Activated CD4-positive, alpha-beta T cell treated with anti-CD3 and anti-CD28 coated beads, Interleukin-2, amount 10 ng/mL, durations not matched to agents 7 days and 5 days (primary cell): ENCODE data around the gene NTN1. TPM values are rescaled to one million over a fixed set of nuclear protein-coding genes. Genes with fewer than 3 reads are reported as not detected.

Experiments
- CTCF ChIA-PET: fragments of 350-600 bp; sonication (Branson Sonifier 250); formaldehyde crosslinking; loops from one replicate; lab custom pipeline; 2021; ENCODE audit warnings: antibody characterized with exemption; lab: Charles Lee
- POLR2A ChIA-PET: fragments of 350-600 bp; sonication (Branson Sonifier 250); formaldehyde crosslinking; loops from one replicate; lab custom pipeline; 2021; ENCODE audit warnings: antibody characterized with exemption; lab: Charles Lee
- DNase-seq: peaks from one replicate; pipeline ENCODE4 v3.0.0-alpha.2; 2020
- H3K27ac Mint-ChIP-seq: one replicate; pipeline ENCODE4 v1.8.0; 2021; ENCODE audit warnings: mild to moderate bottlenecking, moderate library complexity, mixed read lengths
- H3K27me3 Mint-ChIP-seq: one replicate; pipeline ENCODE4 v1.8.0; 2021; ENCODE audit warnings: mixed read lengths
- H3K36me3 Mint-ChIP-seq: one replicate; pipeline ENCODE4 v1.8.0; 2021; ENCODE audit warnings: low read depth, mixed read lengths
- H3K4me1 Mint-ChIP-seq: one replicate; pipeline ENCODE4 v1.8.0; 2021; ENCODE audit warnings: mixed read lengths
- H3K4me3 Mint-ChIP-seq: one replicate; pipeline ENCODE4 v1.8.0; 2021; ENCODE audit warnings: mild to moderate bottlenecking, moderate library complexity, mixed read lengths
- H3K9me3 Mint-ChIP-seq: one replicate; pipeline ENCODE4 v1.8.0; 2021; ENCODE audit warnings: mixed read lengths
- total RNA-seq, 2 experiments: library from RNA; stranded (reverse); gene quantifications; one replicate each; pipeline ENCODE4 v1.2.3, GENCODE V29; 2021

The NTN1 gene
- total RNA-seq, 2 experiments from 2014 or later, result 0.02 to 0.10 TPM

- Mint-ChIP-seq H3K4me1 (peaks cover 13% of the 10 kb centered on the region), H3K4me3 (no peak overlapping the region), H3K9me3 (peaks cover 2% of the 10 kb centered on the region), H3K27me3 (peaks cover 35% of the 10 kb centered on the region), H3K36me3 (no peaks in the 10 kb centered on the region), H3K27ac (no peak overlapping the region)
- peak; percentile 82 for DNase-seq
- ChIA-PET POLR2A (no interaction called here), CTCF (interaction anchor here (0.6 to 1.6 kb wide), 13 partner anchors 11 to 549 kb away, joined by 3 to 5 read pairs (median 3); no protein-coding TSS in a partner anchor)
These were observed 23.2 kb upstream of the NTN1 start for GRCh38 chr17:8997994-8998628.

DNA sequence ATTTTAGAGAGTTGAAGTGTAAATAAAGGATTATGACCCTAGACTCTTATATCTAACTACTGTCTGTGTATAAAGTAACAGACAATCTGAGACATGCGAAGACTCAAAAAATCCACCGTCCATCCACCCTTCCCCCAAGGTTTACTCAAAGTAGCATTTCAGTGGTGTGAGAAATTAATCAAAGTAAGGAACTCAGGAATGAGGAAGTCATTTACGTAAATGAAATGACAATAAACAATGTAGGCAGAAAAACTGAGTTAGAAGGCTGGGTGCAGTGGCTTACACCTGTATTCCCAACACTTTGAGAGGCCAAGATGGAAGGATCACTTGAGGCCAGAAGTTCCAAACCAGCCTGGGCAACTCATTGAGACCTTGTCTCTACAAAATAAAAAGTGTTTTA, 19.8 kb upstream of the NTN1 start:
- DNase-seq, result no peak
- POLR2A ChIA-PET, result interaction anchor here (0.7 kb wide), 1 partner anchor 582 kb away, joined by 6 read pairs; no protein-coding TSS in a partner anchor
- H3K27me3 Mint-ChIP-seq, result peaks cover 65% of the 10 kb centered on the region
- CTCF ChIA-PET, result interaction anchor here (1.8 kb wide), 1 partner anchor 37 kb away, joined by 3 read pairs; no protein-coding TSS in a partner anchor
- H3K9me3 Mint-ChIP-seq, result no peaks in the 10 kb centered on the region
- H3K36me3 Mint-ChIP-seq, result peaks cover 1% of the 10 kb centered on the region
- H3K27ac Mint-ChIP-seq, result no peak overlapping the region
- H3K4me3 Mint-ChIP-seq, result no peak overlapping the region
- peaks cover 13% of the 10 kb centered on the region for H3K4me1 Mint-ChIP-seq

DNA sequence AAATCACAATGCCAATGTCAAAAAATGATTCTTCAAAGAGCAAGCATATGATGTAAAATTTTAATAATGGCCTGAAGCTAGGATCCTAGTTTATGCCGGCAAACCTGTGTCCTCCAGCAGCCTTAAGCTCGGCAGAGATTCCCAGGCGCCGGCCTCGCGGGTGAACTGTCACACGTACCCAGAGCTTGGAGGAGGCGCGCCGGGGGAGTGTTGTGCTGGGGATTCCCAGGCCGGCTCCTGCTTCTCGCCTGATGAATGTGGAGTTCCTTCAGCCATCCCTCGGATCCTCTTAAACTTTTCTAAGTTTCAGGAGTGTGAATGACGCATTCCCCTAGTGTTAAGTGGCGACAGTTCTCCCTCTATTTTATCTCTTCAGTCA, 19.1 kb upstream of the NTN1 start:
- Mint-ChIP-seq H3K9me3 (no peaks in the 10 kb centered on the region), H3K4me3 (peak overlapping the region; percentile 43), H3K27ac (peak overlapping the region; percentile 16), H3K27me3 (peaks cover 70% of the 10 kb centered on the region), H3K4me1 (peaks cover 13% of the 10 kb centered on the region), H3K36me3 (peaks cover 1% of the 10 kb centered on the region)
- CTCF ChIA-PET, result interaction anchor here (0.9 to 1.8 kb wide), 3 partner anchors 18 to 111 kb away, joined by 3 to 4 read pairs (median 3); no protein-coding TSS in a partner anchor
- DNase-seq, result no peak
- POLR2A ChIA-PET, result interaction anchor here (0.7 kb wide), 1 partner anchor 225 kb away, joined by 5 read pairs; no protein-coding TSS in a partner anchor

GRCh38 chr17:9002606-9003354, 18.5 kb upstream of the NTN1 start:
- H3K27ac Mint-ChIP-seq, result peak overlapping the region; percentile 16
- H3K36me3 Mint-ChIP-seq, result peaks cover 1% of the 10 kb centered on the region
- CTCF ChIA-PET, result interaction anchor here (0.6 to 1.8 kb wide), 6 partner anchors 18 to 153 kb away, joined by 3 to 4 read pairs (median 3); partner anchors contain the start of gene NTN1
- H3K9me3 Mint-ChIP-seq, result no peaks in the 10 kb centered on the region
- POLR2A ChIA-PET, result interaction anchor here (0.7 kb wide), 1 partner anchor 225 kb away, joined by 5 read pairs; no protein-coding TSS in a partner anchor
- H3K27me3 Mint-ChIP-seq, result peaks cover 74% of the 10 kb centered on the region
- peak; percentile 18 for DNase-seq
- H3K4me1 Mint-ChIP-seq, result peaks cover 13% of the 10 kb centered on the region
- peak overlapping the region; percentile 43 for H3K4me3 Mint-ChIP-seq

DNA sequence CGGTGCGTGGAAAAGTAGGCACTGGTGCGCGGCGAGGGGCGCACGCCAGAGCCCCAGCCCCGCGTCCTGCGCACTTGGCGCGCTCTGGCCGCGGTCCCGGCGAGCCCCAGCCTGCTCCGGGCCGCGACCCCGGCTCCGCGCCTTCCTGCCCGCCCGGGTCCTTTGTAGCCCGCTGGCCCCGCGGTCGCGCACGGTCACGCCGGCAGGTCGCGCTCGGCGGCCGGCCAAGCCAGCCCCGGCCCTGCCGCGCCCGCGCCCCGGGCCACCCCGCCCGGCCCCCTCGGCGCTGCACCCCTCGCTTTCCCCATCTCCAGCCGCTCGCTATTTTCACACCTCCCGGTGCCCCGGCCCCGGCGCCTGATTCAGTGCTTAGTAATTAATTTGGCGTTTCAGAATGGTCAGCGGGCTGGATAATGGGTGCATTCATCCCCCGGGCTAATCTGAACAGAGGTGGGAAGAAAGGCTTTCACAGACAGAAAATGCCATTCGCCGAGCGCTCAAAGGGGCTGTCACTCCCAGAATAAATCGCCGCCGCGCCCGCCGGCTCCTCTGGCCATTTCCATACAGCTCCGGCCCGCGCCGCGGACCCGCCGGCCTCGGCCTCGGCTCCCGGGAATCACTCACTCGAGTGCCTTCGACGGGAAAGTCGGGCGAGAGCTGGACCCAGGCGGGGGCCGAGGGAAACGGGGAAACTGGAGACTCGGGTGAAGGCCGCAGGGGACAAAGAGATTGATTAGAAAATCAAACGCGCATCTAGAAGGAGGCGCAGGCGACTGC, 17.8 kb upstream of the NTN1 start:
- H3K9me3 Mint-ChIP-seq, result no peaks in the 10 kb centered on the region
- no peak overlapping the region for H3K4me3 Mint-ChIP-seq
- peaks cover 10% of the 10 kb centered on the region for H3K4me1 Mint-ChIP-seq
- ChIA-PET CTCF (interaction anchor here (0.6 to 1.8 kb wide), 5 partner anchors 17 to 154 kb away, joined by 3 to 4 read pairs (median 3); partner anchors contain the start of gene NTN1), POLR2A (no interaction called here)
- no peak for DNase-seq
- peaks cover 71% of the 10 kb centered on the region for H3K27me3 Mint-ChIP-seq
- H3K36me3 Mint-ChIP-seq, result peaks cover 1% of the 10 kb centered on the region
- no peak overlapping the region for H3K27ac Mint-ChIP-seq

DNA sequence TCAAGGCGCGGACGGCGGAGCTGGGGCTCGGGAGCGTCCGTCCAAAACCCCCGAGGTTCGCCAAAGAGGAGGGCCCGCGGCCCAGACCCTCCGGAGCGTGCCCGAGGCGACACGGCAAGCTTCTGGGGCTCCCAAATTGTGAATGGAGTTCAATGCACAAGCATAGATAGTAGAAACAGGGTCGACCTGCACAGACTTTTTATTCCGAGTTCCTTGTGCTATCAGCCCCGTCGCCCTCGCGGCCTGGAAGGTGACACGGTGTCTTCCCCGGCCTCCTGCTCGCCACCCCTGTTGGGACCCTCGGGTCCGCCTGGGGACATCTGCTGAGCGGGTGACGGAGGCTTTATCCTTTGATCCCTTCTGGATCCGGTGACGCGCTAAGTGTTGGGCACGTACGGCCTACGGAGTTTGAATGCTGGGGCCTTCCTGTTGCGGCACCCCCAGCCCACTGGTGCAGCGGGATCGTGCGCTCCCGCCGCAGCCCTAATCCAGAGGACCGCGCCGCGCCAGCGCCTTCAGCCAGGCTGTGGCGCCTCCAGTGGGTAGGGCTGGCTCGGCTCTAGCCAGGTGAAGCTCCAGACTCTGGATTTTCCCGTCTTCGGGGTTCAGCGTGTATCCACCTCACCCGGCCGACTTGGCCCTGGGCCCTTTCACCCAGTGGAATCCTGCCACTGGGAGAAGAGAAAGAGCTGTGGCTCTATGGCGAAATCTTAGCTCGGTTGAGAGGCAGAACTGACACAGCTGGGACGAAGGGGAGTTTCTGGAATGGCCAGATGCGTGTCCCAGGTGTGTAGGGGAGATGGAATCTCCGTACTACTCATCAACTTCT, 17.0 kb upstream of the NTN1 start:
- Mint-ChIP-seq H3K27ac (no peak overlapping the region), H3K4me1 (peaks cover 10% of the 10 kb centered on the region), H3K4me3 (no peak overlapping the region), H3K36me3 (peaks cover 1% of the 10 kb centered on the region), H3K27me3 (peaks cover 71% of the 10 kb centered on the region), H3K9me3 (no peaks in the 10 kb centered on the region)
- POLR2A ChIA-PET, result no interaction called here
- DNase-seq, result no peak
- CTCF ChIA-PET, result interaction anchor here (1.0 to 1.4 kb wide), 2 partner anchors 20 to 109 kb away, joined by 3 to 4 read pairs; no protein-coding TSS in a partner anchor

- POLR2A ChIA-PET, result no interaction called here
- peaks cover 1% of the 10 kb centered on the region for H3K36me3 Mint-ChIP-seq
- H3K27ac Mint-ChIP-seq, result no peak overlapping the region
- CTCF ChIA-PET, result interaction anchor here (1.0 kb wide), 1 partner anchor 110 kb away, joined by 3 read pairs; no protein-coding TSS in a partner anchor
- DNase-seq, result no peak
- peaks cover 74% of the 10 kb centered on the region for H3K27me3 Mint-ChIP-seq
- peaks cover 10% of the 10 kb centered on the region for H3K4me1 Mint-ChIP-seq
- H3K4me3 Mint-ChIP-seq, result no peak overlapping the region
- H3K9me3 Mint-ChIP-seq, result no peaks in the 10 kb centered on the region
These were observed 16.4 kb upstream of the NTN1 start for GRCh38 chr17:9004961-9005285.

DNA sequence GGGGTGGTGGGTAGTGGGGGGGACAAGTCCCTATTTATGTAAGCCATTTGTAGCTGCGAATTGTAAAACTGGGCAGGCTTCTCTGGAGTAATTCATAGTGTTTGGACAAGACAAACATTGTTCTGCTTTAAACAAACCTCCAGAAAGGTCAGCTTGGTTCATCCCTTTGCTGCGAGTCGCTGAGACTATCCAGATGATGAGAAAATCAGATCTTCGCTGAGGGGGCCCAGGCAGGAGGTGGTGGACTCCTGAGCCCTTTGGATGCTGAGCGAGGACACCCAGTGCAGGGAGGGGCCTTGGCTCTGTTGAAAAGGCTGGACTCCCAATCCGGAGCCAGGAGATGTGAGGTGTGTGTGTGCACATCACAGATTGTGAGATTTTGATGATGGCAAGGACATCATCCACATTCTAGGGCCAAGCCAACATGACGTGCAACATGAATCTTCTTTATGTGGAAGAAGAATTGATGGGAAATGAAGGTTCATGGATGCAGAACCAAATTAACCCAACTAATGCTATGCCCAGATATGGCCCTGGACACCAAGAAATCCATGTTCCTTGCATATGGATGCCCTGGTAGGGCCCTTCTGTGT, 15.0 kb upstream of the NTN1 start:
- POLR2A ChIA-PET, result no interaction called here
- no peaks in the 10 kb centered on the region for H3K9me3 Mint-ChIP-seq
- no peak for DNase-seq
- H3K4me3 Mint-ChIP-seq, result no peak overlapping the region
- peaks cover 10% of the 10 kb centered on the region for H3K4me1 Mint-ChIP-seq
- H3K27ac Mint-ChIP-seq, result no peak overlapping the region
- H3K27me3 Mint-ChIP-seq, result peaks cover 73% of the 10 kb centered on the region
- peaks cover 1% of the 10 kb centered on the region for H3K36me3 Mint-ChIP-seq
- CTCF ChIA-PET, result no interaction called here

DNA sequence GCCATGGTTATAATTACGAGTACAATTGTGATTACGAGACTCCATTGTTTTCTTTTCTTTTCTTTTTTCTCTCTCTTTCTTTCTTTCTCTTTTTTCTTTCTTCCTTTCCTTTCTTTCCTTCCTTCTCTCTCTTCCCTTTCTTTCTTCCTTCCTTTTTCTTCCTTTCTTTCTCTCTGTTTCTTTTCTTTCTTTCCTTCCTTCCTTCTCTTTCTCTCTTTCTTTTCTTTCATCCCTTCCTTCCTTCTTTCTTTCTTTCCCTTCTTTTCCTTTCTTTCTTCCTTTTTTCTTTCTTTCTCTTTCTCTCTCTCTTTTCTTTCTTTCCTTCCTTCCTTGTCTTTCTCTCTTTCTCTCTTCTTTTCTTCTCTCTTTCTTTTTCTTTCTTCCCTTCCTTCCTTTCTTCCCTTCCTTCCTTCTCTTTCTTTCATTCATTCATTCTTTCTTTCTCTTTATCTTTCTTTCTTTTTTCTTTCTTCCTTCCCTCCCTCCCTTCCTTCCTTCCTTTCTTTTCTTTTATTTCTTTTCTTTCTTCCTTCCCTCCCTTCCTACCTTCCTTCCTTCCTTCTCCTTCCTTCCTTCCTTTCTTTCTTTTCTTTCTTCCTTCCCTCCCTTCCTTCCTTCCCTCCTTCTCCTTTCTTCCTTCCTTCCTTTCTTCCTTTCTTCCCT, 14.1 kb upstream of the NTN1 start:
- H3K27ac Mint-ChIP-seq, result no peak overlapping the region
- CTCF ChIA-PET, result no interaction called here
- peaks cover 66% of the 10 kb centered on the region for H3K27me3 Mint-ChIP-seq
- no peak for DNase-seq
- POLR2A ChIA-PET, result no interaction called here
- peaks cover 1% of the 10 kb centered on the region for H3K36me3 Mint-ChIP-seq
- no peaks in the 10 kb centered on the region for H3K9me3 Mint-ChIP-seq
- no peak overlapping the region for H3K4me3 Mint-ChIP-seq
- H3K4me1 Mint-ChIP-seq, result peaks cover 6% of the 10 kb centered on the region

GRCh38 chr17:9009096-9009495, 12.2 kb upstream of the NTN1 start:
- Mint-ChIP-seq H3K4me3 (no peak overlapping the region), H3K36me3 (peaks cover 1% of the 10 kb centered on the region), H3K9me3 (no peaks in the 10 kb centered on the region), H3K27me3 (peaks cover 60% of the 10 kb centered on the region), H3K4me1 (no peaks in the 10 kb centered on the region), H3K27ac (no peak overlapping the region)
- ChIA-PET POLR2A (no interaction called here), CTCF (interaction anchor here (1.2 kb wide), 1 partner anchor 11 kb away, joined by 4 read pairs; no protein-coding TSS in a partner anchor)
- DNase-seq, result no peak

GRCh38 chr17:9009737-9010136, 11.6 kb upstream of the NTN1 start:
- Mint-ChIP-seq H3K4me1 (no peaks in the 10 kb centered on the region), H3K27me3 (peaks cover 54% of the 10 kb centered on the region), H3K9me3 (no peaks in the 10 kb centered on the region), H3K4me3 (no peak overlapping the region), H3K36me3 (peaks cover 1% of the 10 kb centered on the region), H3K27ac (no peak overlapping the region)
- no peak for DNase-seq
- ChIA-PET POLR2A (no interaction called here), CTCF (interaction anchor here (1.2 kb wide), 1 partner anchor 11 kb away, joined by 4 read pairs; no protein-coding TSS in a partner anchor)
